Cerebellar nuclear complex (tissue), 1 donor: ENCODE data around the gene PDE6A.
"Not testable (repeated sequence)": the region's sequence is repeated elsewhere in the genome, so short reads cannot be mapped to it uniquely, and the experiment has no call there.

Source experiments
- DNase-seq, 2 experiments: peaks; one replicate each; lab custom pipeline; 2025; lab: John Stamatoyannopoulos, UW

PDE6A gene

DNA sequence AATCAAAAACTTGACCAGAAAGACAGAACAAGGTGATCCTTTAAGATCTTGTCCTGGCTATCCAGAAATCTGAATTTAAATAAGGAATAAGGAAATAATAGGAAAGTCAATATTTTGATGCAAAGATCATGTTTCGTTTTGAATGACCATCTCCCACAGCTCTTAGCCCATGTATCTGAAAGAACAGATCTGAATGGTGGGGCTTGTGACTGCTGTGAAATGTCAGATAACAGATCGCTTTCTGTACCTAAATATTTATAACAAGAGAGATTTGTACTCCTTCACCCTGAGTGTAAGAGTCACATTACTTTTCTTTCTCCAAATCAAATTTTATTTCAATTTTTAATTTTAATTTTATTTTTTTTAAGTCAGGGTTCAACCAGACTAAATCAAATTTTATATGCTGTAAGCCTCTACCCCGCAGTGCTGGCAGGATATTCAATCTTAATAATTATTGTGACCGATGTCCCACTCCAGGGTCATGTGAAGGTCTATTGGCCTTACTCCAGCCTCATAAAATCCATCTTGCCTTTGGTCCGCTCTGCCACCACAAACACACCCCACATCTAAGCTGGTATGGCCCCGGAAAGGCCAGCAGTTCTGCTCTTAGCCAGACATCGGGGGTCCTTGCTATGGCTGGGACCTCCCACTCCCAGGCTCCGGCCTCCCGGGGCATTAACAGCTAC is 9.0 kb upstream of the PDE6A start:
- DNase-seq: no peak

DNA sequence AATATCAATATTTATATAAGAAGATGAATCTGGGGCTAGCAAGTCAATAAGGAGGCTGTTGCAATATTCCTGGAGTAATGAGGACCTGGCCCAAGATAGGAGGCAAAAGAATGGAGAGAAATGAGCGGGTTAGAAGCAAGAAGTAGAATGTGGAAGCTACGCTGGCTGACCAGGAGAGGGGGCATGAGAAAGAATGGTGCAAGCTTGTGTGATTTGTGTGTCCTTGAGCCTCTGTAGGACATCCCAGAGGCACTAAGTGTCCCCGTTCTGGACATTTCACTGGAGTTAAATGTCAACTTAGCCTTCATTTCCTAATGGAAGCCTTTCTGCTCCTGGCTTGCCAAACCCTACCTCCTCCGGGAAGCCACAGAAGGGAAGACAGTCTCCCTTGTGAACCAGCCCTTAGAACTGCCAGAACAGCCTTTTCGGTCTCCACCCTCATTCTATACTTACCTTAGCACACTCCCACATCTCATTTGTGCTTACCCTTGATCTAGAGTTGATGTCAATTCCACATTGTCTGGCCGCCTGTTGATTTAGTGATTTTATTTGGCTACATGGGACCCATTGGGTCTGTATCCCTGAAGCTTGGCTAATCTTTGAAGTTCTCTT is 6.7 kb upstream of the PDE6A start:
- DNase-seq: no peak

DNA sequence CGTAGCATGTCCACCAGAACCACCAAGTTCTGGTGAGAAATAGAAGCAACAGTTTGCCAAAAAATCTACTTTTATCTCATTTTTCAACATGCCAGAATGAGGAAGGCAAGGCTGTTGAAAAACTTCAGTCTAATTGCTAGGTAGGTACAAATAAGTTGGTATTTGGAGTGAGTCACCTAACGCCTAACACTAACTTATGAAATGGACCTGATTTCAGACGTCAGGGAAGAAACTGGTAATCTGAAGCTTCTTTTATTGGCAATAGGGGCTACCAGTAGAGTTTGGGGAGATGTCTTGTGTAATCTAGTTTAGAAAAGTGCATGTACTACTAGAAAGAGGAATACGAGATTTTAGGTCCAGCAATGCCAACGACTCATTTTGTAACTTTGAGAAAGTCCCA is 4.4 kb upstream of the PDE6A start:
- no peak for DNase-seq

DNA sequence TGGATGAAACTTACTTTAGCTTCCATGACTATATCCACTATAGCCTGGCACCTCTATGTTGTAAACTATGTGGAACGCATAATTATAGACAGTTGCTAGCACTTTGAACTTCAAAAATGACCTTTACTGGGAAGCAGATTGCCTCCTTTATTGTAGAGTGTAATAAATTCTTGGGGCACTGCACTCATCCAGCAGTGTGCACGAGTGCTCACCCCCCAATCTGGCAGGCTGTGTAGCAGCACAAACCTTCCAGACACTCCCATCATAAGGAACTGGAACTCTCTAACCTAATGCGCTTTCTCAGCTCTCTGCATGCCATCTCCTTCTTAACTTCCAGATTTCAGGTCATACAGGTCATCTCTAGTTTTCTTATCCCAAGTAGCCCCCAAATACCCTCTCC is 1.5 kb upstream of the PDE6A start:
- no peak for DNase-seq

DNA sequence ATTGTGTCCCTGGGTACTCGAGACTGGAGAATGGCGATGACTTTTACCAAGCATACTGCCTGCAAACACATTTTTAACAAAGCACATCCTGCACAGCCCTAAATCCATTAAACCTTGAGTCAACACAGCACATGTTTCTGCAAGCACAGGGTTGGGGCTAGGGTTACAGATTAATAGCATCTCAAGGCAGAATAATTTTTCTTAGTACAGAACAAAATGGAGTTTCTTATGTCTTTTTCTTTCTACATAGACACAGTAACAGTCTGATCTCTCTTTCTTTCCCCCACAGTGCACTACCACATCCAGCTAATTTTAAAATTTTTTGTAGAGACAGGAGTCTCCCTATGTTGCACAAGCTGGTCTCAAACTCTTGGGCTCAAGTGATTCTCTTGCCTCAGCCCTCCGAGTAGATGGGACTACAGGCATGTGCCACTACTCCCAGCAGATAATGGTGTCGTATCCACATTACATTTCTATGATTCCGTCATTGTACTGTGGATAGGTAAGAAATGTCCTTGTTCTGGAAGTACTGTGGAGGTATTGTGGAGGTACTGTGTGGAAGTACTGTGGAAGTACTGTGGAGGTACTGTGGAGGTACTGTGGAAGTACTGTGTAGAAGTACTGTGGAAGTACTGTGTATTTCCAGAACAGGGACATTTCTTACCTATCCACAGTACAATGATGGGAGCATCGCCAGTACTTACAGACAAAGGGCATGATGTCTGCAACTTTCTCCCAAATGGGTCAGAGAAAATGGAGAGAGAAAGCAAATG is 1.2 kb downstream of the PDE6A start:
- not testable (repeated sequence) for DNase-seq

DNA sequence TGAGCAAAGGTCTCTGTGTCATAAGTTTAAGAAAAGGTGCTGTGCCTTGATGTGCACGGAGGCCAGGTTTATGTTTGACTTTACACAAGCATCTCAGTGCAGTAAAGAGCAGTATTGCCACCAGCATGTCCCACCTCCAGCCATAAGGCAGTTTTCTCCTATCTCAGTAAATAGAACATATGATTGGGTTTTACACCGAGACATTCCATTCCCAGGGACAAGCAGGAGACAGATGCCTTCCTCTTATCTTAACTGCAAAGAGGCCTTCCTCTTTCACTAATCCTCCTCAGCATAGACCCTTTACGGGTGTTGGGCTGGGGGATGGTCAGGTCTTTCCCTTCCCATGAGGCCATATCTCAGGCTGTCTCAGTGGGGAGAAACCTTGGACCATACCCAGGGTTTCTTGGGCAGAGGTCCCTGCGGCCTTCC is 1.8 kb downstream of the PDE6A start:
- not testable (repeated sequence) for DNase-seq

DNA sequence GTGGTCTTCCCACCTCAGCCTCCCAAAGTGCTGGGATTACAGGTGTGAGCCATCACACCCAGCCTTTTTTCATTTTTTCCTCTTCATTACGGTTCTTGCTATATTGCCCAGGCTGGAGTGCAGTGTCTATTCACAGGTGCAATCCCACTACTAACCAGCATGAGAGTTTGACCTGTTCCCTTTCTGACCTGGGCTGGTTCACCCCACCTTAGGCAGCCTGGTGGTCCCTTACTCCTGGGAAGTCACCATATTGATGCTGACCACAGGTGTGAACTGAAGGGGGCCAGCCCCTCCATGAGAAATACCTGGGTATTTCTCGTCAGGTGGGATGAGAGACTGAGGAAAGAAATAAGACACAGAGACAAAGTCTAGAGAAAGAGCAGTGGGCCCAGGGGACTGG is 2.4 kb downstream of the PDE6A start:
- DNase-seq: no peak

DNA sequence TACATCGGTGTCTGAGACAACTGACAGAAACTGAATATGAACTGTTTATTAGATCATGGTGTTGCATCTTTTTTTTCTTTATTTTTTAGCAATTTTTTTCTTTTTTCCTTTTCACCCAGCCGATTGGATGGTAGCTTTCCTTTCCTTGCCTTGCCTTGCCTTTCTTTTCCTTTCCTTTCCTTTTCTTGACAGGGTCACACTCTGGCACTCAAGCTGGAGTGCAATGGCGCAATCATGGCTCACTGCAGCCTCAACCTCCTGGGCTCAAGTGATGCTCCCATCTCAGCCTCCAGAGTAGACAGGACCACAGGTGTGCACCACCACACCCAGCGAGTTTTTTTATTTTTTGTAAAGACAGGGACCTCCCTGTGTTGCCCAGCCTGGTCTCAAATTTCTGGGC is 2.8 kb downstream of the PDE6A start:
- DNase-seq: no peak

DNA sequence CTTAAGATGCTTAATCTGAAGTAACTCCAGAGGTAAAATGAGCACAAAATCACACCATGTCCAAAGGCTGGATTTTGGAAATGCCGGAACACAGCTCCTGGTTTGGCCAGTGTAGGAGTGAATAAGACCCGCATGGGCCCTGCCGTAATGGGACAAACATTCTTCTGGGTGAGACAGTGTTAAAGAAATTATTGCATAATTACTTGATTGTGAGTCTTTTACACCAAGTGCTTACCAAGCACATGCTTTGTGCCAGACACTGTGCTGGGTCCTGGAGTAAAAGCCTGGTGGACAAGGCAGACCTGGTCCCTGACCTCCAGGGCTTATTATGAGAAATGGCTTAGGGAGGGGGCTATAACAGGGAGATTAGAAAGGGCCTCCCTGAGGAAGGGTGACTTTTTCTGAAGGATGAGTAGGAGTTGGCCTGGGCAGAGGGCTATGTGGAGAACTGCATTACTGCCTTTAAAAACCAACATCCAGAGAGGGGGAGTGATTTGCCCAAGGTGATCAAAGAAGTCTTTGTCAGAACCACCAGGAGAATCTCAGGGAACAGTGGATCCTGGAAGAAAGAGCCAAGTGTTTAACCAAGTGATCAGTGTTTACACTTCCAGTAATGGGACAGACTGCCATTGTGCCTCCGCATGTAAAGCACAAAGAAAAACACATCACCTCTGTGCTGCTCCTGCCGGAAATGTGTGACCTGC is 3.5 kb downstream of the PDE6A start:
- DNase-seq: no peak

DNA sequence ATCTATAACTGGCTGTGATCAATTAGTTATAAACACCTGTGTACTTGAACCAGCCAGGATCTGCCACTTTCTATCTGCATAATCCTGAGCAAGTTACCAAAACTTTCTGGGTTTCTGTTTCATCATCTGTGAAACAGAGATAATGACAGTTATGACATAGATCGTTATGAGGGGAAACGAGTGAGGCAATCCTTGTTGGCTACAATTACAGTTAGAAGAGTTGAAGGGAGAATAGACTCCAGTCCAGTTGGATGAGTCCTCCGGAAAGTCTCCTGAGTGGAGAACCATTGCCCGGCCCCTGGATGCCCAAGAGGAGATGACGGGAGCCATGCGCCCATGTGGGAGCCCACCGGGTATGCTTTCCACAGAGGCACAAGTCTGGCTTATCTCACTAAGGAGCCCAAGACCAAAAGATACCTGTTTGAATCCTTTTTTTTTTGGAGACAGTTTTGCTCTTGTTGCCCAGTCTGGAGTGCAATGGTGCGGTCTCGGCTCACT is 4.5 kb downstream of the PDE6A start:
- DNase-seq: no peak

DNA sequence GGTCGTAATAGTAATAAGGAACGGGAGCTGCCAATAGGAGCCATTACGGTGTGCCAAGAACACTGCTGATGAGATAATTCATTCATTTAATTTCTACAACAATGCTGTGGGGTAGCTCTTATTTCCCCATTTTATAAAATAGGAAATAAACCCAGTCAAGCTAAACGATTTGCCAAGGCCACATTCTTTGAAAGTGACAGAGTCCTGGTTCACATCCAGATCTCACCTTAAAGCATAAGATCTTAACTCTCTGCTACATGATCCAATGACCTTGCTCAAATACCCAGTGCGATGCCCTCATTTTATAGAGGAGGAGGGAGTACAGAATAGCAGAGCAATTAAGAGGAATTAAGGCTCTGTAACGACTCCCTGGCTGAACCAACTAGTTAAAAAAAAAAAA is 5.0 kb downstream of the PDE6A start:
- no peak for DNase-seq

DNA sequence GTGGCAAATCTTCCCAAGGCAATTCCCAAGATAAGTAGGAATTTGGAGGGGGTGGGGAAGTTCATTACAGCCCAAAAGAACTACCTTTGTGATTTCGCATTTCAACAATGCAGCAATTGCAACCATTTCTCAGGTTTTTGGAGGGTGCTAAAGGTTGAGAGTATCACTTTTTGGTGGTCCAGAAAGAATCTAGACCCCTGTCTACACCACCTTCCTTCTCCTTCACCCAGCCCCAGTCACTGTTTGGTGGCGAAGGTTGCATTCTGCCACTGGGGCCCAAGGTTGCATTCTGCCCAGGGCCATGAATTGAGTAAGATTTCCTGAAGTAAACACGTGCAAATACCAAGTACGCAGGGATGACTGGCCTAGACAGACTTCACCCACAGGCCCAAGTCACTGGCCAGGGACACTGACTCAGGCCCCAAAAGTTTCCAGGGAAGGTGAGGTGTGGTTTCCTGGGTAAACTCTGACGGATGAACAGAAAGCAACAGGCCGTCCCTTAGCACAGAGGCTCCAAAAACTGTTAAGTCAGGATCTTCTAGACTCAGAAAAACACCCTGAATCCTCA is 5.7 kb downstream of the PDE6A start:
- no peak for DNase-seq

DNA sequence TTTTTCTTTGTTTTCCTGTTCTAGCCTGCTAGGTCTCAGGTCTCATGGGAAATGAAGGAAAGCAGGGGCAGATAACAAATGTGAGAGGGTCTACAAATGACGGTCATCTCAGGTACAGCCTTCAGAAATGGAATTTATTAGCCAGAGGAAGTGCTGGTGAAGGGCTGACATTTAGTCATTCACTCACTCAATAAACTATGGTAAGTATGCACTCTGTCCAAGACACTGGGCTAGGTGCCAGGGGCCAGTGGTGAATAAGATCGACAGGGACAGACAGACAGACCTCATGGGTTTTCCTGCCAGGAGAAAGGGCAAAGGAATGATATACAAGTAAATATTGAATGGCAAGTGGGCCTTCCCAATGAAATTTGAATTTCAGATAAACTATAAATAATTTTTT is 6.3 kb downstream of the PDE6A start:
- no peak for DNase-seq

DNA sequence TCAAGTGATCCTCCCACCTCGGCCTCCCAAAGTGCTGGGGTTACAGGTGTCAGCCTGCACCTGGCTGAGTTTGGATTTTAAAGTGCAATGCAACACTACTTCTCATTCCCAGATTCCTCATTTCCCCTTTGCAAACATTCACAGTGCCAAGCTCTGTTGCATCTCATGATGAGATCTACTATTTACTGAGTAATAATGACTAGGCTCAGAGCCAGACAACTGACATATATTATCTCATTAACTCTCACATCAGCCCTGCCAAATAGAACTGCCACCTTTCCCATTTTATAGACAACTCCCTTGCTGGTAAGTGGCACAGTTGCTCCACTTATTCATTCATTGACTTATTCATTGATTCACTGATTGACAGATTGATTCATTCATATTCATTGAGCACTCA is 7.0 kb downstream of the PDE6A start:
- DNase-seq: no peak

DNA sequence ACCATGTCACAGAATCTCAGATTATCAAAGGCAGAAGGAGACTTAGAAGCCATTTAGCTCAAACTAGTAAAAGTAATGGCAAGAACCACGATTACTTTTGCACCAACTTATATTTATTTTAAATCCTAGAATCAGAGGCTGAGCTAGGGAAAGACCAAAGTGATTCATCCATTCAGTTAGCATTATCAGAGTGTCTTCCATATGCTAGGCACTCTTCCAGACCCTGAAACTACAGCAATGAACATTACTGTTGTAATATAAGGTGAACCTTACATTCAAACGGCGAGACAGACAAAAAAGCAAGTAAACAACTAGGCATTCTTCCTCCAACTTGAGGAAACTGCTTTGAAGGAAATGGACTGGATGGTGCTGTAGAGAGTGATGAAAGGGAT is 7.9 kb downstream of the PDE6A start:
- no peak for DNase-seq

DNA sequence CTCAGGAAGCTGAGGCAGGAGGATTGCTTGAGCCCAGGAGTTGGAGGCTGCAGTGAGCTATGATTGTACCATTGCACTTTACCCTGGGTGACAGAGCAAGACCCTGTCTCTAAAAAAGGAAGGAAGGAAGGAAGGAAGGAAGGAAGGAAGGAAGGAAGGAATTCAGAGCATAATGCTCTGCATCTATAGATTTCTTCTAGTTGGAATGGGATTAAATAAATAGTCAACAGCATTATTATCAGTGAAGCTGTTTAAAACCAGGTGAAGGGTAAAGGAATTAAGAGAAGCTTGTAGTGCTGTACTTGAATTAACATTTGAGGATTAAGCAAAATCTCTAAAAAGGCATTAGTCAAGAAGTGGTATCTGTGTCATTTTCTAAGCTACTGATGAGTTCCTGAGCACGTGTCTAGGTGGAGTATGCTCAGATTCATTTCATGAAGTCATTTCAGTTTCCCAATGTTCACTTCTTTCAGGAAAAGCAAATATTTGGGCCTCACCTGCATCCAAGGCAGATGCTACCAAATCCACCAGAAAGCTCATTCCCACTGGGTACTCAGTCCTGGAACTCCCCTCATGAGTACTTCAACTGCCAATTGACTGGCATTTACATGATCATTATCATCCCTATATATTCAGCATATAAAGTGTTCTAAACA is 8.4 kb downstream of the PDE6A start:
- no peak for DNase-seq

DNA sequence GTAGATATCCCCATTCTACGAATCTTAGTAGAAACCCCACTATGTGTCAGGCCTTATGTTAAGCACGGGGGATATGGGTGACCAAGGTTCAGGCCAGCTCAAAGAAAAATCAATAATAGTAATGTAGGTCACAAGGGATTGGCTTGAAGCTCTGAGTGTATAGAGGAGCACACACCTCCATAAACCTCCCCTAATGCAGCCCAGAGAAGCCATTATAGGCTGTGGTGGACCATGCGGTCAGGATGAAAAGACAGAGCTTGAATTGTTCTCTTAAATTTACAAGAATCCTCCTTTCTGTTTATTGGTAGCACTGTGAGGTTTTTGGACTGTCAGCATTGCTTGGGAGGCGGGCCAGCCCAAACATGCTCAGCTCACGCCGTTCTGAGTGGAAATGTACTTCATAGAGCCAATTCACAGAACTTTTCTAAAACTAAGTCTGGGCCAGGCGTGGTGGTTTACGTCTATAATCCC is 9.1 kb downstream of the PDE6A start:
- DNase-seq: no peak

DNA sequence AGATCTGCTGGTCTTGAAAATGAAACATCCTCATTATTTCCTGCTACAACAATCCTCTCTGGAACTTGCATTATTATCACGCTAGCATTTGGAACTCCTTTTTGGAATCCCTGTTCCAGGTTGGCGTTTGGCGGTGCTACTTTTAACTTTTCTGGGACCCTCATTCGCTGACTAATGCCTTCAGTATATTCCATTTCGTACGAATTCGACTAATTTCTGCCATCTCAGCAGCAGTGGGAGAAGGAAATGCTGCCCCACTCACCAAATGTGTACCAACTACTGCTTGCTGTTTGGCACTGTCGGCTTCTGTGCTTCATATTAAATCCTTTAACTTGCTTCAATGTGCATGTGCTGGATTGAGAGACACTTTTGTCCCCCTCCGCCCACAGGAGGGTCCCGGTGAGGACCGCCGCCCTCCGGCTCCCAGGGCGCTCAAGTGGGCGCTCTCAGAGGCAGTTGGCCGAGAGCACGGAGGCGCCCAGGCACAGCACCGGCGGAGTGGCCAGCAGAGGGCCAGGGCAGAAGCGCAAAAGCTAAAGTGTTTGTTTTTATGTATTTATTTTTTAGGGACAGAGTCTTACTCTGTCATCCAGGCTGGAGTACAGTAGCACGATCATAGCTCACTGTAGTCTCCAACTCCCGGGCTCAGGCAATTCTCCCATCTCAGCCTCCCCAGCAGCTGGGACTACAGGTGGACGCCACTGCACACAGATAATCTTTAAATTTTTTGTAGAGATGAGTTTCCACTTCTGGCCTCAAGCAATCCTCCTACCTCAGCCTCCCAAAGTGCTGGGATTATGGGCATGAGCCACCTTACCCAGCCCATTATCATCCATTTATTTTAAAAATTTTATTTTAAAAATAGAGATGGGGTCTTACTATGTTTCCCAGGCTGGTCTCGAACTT is 11.9 kb downstream of the PDE6A start:
- DNase-seq: no peak

DNA sequence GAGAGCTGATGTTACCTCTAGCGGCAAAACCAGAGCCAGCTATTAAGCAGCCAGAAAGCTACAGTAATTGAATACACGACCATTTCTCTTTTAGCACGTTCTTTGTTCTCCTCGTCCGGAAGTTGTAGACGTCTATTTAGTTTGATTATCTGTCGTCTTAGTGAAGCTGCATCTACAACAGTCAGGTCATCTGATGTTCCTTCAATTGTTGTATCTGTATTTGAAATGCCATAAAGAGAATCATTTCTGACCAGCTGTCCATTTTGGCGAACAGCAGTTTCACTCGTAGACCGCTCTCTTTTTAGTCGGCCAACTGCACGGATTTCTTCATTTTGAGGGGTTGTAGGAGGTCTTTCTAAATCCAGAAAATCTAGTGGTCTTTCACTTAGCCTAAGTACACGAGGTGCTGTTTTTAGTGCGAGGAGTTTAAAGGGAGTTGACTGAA is 12.6 kb downstream of the PDE6A start:
- DNase-seq: no peak
